HG02642 (cell line): ENCODE measurements around the gene IP6K2.

ENCODE experiments used
- ATAC-seq: cut with Tn5 transposase; IDR thresholded peaks from one replicate; pipeline ENCODE4 v1.9.1; 2021; ENCODE audit warnings: mild to moderate bottlenecking; ENCODE audit not compliant: unreplicated experiment, poor library complexity

IP6K2 gene

GRCh38 chr3:48692551-48692950, 24.5 kb downstream of the IP6K2 start:
- no peak for ATAC-seq

GRCh38 chr3:48690846-48691458, 26.1 kb downstream of the IP6K2 start:
- ATAC-seq = no peak

GRCh38 chr3:48689384-48689783, 27.6 kb downstream of the IP6K2 start:
- no peak for ATAC-seq

- ATAC-seq = no peak
These were observed 28.3 kb downstream of the IP6K2 start for GRCh38 chr3:48688737-48689075.

GRCh38 chr3:48688032-48688736, 28.8 kb downstream of the IP6K2 start:
- no peak for ATAC-seq

GRCh38 chr3:48687220-48687678, 29.8 kb downstream of the IP6K2 start:
- no peak for ATAC-seq

- ATAC-seq = no peak
These were observed 30.3 kb downstream of the IP6K2 start for GRCh38 chr3:48686538-48687219.

- peak; percentile 84 for ATAC-seq
These were observed 31.2 kb downstream of the IP6K2 start, which contains the start of gene NCKIPSD for GRCh38 chr3:48685603-48686511. Gene NCKIPSD, minus strand, starts transcription at chr3:48685915. Its CDS starts 108 bp downstream, at chr3:48685807.

- no peak for ATAC-seq
These were observed 31.8 kb downstream of the IP6K2 start for GRCh38 chr3:48685293-48685602.

GRCh38 chr3:48684480-48685143, 32.4 kb downstream of the IP6K2 start:
- no peak for ATAC-seq

- ATAC-seq = no peak
These were observed 33.0 kb downstream of the IP6K2 start for GRCh38 chr3:48684054-48684349.

- ATAC-seq = no peak
These were observed 34.2 kb downstream of the IP6K2 start for GRCh38 chr3:48682786-48683185.

GRCh38 chr3:48681974-48682610, 34.9 kb downstream of the IP6K2 start:
- no peak for ATAC-seq

GRCh38 chr3:48681541-48681880, 35.5 kb downstream of the IP6K2 start:
- no peak for ATAC-seq

GRCh38 chr3:48680811-48681540, 36.0 kb downstream of the IP6K2 start:
- ATAC-seq = no peak

GRCh38 chr3:48679411-48680391, 37.3 kb downstream of the IP6K2 start:
- ATAC-seq = no peak

- ATAC-seq = no peak
These were observed 38.2 kb downstream of the IP6K2 start for GRCh38 chr3:48678566-48679380.
